H9 (cell line): ENCODE data around the gene LETMD1. TPM values are rescaled to one million over a fixed set of nuclear protein-coding genes. Genes with fewer than 3 reads are reported as not detected.

ENCODE experiments used
- DNase-seq: peaks from one replicate; pipeline ENCODE4 v3.0.0-alpha.2; 2017
- H2AFZ ChIP-seq: one replicate; pipeline ENCODE4 v1.6.1; 2013; ENCODE audit warnings: mild to moderate bottlenecking, low read length, control low read depth, moderate library complexity
- H2AK5ac ChIP-seq: 2 replicates; pipeline ENCODE4 v1.6.1; 2013; ENCODE audit warnings: low read length, control low read depth, mixed read lengths; ENCODE audit not compliant: insufficient read length
- H2BK120ac ChIP-seq: one replicate; pipeline ENCODE4 v1.6.1; 2013; ENCODE audit warnings: low read depth, mild to moderate bottlenecking, low read length, control low read depth, inconsistent platforms; ENCODE audit not compliant: poor library complexity, severe bottlenecking
- H2BK12ac ChIP-seq: 2 replicates; pipeline ENCODE4 v1.6.1; 2013; ENCODE audit warnings: low read length, control low read depth, mixed read lengths, low read depth; ENCODE audit not compliant: insufficient read length
- H2BK15ac ChIP-seq: 2 replicates; pipeline ENCODE4 v1.6.1; 2013; ENCODE audit warnings: low read depth, low read length, control low read depth
- H2BK20ac ChIP-seq: one replicate; pipeline ENCODE4 v1.6.1; 2013; ENCODE audit warnings: low read depth, mild to moderate bottlenecking, low read length, control low read depth, inconsistent platforms; ENCODE audit not compliant: poor library complexity, severe bottlenecking
- H2BK5ac ChIP-seq: 2 replicates; pipeline ENCODE4 v1.6.1; 2013; ENCODE audit warnings: low read length, control low read depth, mixed read lengths; ENCODE audit not compliant: insufficient read length
- H3K14ac ChIP-seq: 2 replicates; pipeline ENCODE4 v1.6.1; 2013; ENCODE audit warnings: low read length, control low read depth; ENCODE audit not compliant: insufficient read depth
- H3K18ac ChIP-seq: 2 replicates; pipeline ENCODE4 v1.6.1; 2013; ENCODE audit warnings: low read depth, mild to moderate bottlenecking, mixed read lengths, low read length, control low read depth; ENCODE audit not compliant: insufficient read length
- H3K23ac ChIP-seq: 2 replicates; pipeline ENCODE4 v1.6.1; 2013; ENCODE audit warnings: low read length, control low read depth, mixed read lengths, low read depth; ENCODE audit not compliant: insufficient read length
- H3K23me2 ChIP-seq: 2 replicates; pipeline ENCODE4 v1.6.1; 2013; ENCODE audit warnings: low read depth, mild to moderate bottlenecking, mixed read lengths, low read length, control low read depth; ENCODE audit not compliant: insufficient read length, poor library complexity, severe bottlenecking
- H3K27ac ChIP-seq: 2 replicates; pipeline ENCODE4 v1.5.1; 2013; ENCODE audit warnings: low read length, control low read depth, mixed read lengths, low read depth; ENCODE audit not compliant: insufficient read length
- H3K27me3 ChIP-seq: 2 replicates; pipeline ENCODE4 v1.6.1; 2013; ENCODE audit warnings: low read length, control low read depth, inconsistent platforms; ENCODE audit not compliant: insufficient read depth
- H3K4ac ChIP-seq: 2 replicates; pipeline ENCODE4 v1.6.1; 2013; ENCODE audit warnings: low read depth, mild to moderate bottlenecking, control low read depth, inconsistent platforms, low read length, moderate library complexity
- H3K4me1 ChIP-seq: 2 replicates; pipeline ENCODE4 v1.6.1; 2013; ENCODE audit warnings: low read length, control low read depth, inconsistent platforms; ENCODE audit not compliant: insufficient read depth
- H3K4me2 ChIP-seq: 2 replicates; pipeline ENCODE4 v1.6.1; 2013; ENCODE audit warnings: low read length, control low read depth, mixed read lengths; ENCODE audit not compliant: insufficient read length, insufficient read depth
- H3K56ac ChIP-seq: 2 replicates; pipeline ENCODE4 v1.6.1; 2013; ENCODE audit warnings: low read depth, mild to moderate bottlenecking, mixed read lengths, low read length, control low read depth; ENCODE audit not compliant: insufficient read length
- H3K79me1 ChIP-seq: 2 replicates; pipeline ENCODE4 v1.6.1; 2013; ENCODE audit warnings: low read depth, mild to moderate bottlenecking, moderate library complexity, low read length, control low read depth, inconsistent platforms; ENCODE audit not compliant: insufficient read depth, poor library complexity, severe bottlenecking
- H3K79me2 ChIP-seq: 2 replicates; pipeline ENCODE4 v1.6.1; 2013; ENCODE audit warnings: low read length, control low read depth, inconsistent platforms; ENCODE audit not compliant: insufficient read depth
- H3K9ac ChIP-seq: 2 replicates; pipeline ENCODE4 v1.6.1; 2013; ENCODE audit warnings: low read length, control low read depth, mixed read lengths; ENCODE audit not compliant: insufficient read length; ENCODE audit errors: extremely low read depth
- H3K9me3 ChIP-seq: one replicate; pipeline ENCODE4 v1.6.1; 2013; ENCODE audit warnings: low read depth, low read length, inconsistent platforms; ENCODE audit not compliant: control insufficient read depth
- H3T11ph ChIP-seq: one replicate; pipeline ENCODE4 v1.6.1; 2013; ENCODE audit warnings: mild to moderate bottlenecking, low read length, control low read depth, inconsistent platforms
- H4K20me1 ChIP-seq: one replicate; pipeline ENCODE4 v1.6.1; 2013; ENCODE audit not compliant: control insufficient read depth, insufficient read length, insufficient read depth
- H4K5ac ChIP-seq: 2 replicates; pipeline ENCODE4 v1.6.1; 2013; ENCODE audit warnings: low read depth, mild to moderate bottlenecking, mixed read lengths, low read length, control low read depth; ENCODE audit not compliant: insufficient read length
- H4K8ac ChIP-seq: replicated peaks from 2 replicates; pipeline ENCODE4 v1.6.1; 2013; ENCODE audit warnings: low read length, control low read depth, mixed read lengths, low read depth; ENCODE audit not compliant: insufficient read length
- H4K91ac ChIP-seq: 2 replicates; pipeline ENCODE4 v1.6.1; 2013; ENCODE audit warnings: low read depth, mild to moderate bottlenecking, moderate library complexity, mixed read lengths, low read length, control low read depth; ENCODE audit not compliant: insufficient read length
- H3K27ac Mint-ChIP-seq, 3 experiments: 2 replicates in 2 of 3; 3 replicates in 1 of 3; pipeline ENCODE4 v1.8.0; 2020 to 2021; ENCODE audit warnings: mixed read lengths in 3 of 3, mild to moderate bottlenecking in 1 of 3, moderate library complexity in 1 of 3
- H3K27me3 Mint-ChIP-seq: 2 replicates; pipeline ENCODE4 v1.8.0; 2021; ENCODE audit warnings: low read depth, mild to moderate bottlenecking, moderate library complexity, mixed read lengths
- H3K36me3 Mint-ChIP-seq, 3 experiments: 2 replicates in 2 of 3; 3 replicates in 1 of 3; pipeline ENCODE4 v1.8.0; 2020 to 2021; ENCODE audit warnings: low read depth in 3 of 3, mixed read lengths in 3 of 3; ENCODE audit not compliant: insufficient read depth in 1 of 3
- H3K4me1 Mint-ChIP-seq, 2 experiments: 2 replicates each; pipeline ENCODE4 v1.8.0; 2020; ENCODE audit warnings: mixed read lengths in 2 of 2
- H3K4me3 Mint-ChIP-seq, 2 experiments: 2 replicates in 1 of 2; 3 replicates in 1 of 2; pipeline ENCODE4 v1.8.0; 2020 to 2021; ENCODE audit warnings: mild to moderate bottlenecking in 2 of 2, mixed read lengths in 2 of 2, moderate library complexity in 1 of 2
- H3K9me3 Mint-ChIP-seq, 2 experiments: 2 replicates in 1 of 2; 3 replicates in 1 of 2; pipeline ENCODE4 v1.8.0; 2020; ENCODE audit warnings: mild to moderate bottlenecking in 2 of 2, mixed read lengths in 2 of 2, moderate library complexity in 1 of 2
- WGBS: extraction: QIAGEN DNeasy Blood & Tissue Kit; methylation state at CpG from one replicate; pipeline ENCODE4 v1.1.7; 2013; ENCODE audit warnings: missing lambda C conversion rate, low lambda C conversion rate, mixed read lengths; ENCODE audit not compliant: insufficient read length; ENCODE audit errors: extremely low coverage; 5-methylcytosine and 5-hydroxymethylcytosine counted together
- total RNA-seq: library from RNA; stranded (reverse); gene quantifications from 2 replicates; pipeline ENCODE4 v1.2.1, GENCODE V29; 2021
- TF ChIP-seq, protein P1 (sequence below): fragments of 200-600 bp; sonication (generic); conservative IDR thresholded peaks from 3 replicates; pipeline ENCODE4 v1.8.0; 2021; ENCODE audit warnings: antibody characterized with exemption, mild to moderate bottlenecking

Gene LETMD1
- total RNA-seq, 1 experiment from 2014 or later: 34.9 TPM

DNA sequence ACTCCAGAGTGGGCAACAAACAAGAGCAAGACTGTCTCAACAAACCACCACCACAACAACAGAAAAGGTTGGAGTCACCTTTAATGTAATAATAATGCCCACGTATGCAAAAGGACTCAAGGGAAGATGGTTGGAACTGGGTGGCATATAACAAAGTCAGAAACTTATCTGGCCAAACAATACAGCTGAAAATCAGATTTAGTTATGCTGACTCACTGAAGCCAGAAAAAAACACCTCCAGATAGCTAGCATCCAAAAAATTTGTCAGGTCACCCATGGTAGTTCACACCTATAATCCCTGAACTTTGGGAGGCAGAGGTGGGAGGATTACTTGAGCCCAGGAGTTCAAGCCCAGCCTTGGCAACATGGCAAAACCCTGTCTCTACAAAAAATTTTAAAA is 46.3 kb upstream of the LETMD1 start:
- Histone ChIP-seq H4K5ac (no peak overlapping the region), H3K27ac (no peak overlapping the region), H2BK15ac (no peak overlapping the region), H3K79me1 (no peaks in the 10 kb centered on the region), H4K20me1 (no peaks in the 10 kb centered on the region), H2AK5ac (no peak overlapping the region), H3K4me2 (no peak overlapping the region), H2AFZ (no peak overlapping the region), H3K79me2 (no peaks in the 10 kb centered on the region), H3T11ph (no peak overlapping the region), H3K18ac (no peak overlapping the region), H3K4ac (no peak overlapping the region), H3K4me1 (peaks cover 3% of the 10 kb centered on the region; the same call in 1 of the 2 replicates), H4K91ac (no peak overlapping the region), H3K23ac (no peak overlapping the region), H3K9me3 (no peaks in the 10 kb centered on the region), H3K9ac (no peak overlapping the region), H2BK120ac (no peak overlapping the region), H3K56ac (no peak overlapping the region), H4K8ac (no peak overlapping the region), H3K14ac (no peak overlapping the region), H3K27me3 (no peaks in the 10 kb centered on the region), H2BK12ac (no peak overlapping the region), H3K23me2 (no peaks in the 10 kb centered on the region), H2BK20ac (no peak overlapping the region), H2BK5ac (no peak overlapping the region)
- Mint-ChIP-seq H3K4me1 (peaks cover 19 to 22% of the 10 kb centered on the region in 2 experiments), H3K27ac (peak overlapping the region in 1 of 3 experiments; percentile 73; a peak in 1 of 7 replicates), H3K4me3 (no peak overlapping the region), H3K9me3 (no peaks in the 10 kb centered on the region), H3K27me3 (no peaks in the 10 kb centered on the region), H3K36me3 (peaks cover 25 to 60% (median 50%) of the 10 kb centered on the region in 3 experiments; a peak in 6 of 7 replicates)
- WGBS: no CpG with 5 or more reads among the region's 1 CpG
- no peak for DNase-seq
- TF ChIP-seq, protein P1, sequence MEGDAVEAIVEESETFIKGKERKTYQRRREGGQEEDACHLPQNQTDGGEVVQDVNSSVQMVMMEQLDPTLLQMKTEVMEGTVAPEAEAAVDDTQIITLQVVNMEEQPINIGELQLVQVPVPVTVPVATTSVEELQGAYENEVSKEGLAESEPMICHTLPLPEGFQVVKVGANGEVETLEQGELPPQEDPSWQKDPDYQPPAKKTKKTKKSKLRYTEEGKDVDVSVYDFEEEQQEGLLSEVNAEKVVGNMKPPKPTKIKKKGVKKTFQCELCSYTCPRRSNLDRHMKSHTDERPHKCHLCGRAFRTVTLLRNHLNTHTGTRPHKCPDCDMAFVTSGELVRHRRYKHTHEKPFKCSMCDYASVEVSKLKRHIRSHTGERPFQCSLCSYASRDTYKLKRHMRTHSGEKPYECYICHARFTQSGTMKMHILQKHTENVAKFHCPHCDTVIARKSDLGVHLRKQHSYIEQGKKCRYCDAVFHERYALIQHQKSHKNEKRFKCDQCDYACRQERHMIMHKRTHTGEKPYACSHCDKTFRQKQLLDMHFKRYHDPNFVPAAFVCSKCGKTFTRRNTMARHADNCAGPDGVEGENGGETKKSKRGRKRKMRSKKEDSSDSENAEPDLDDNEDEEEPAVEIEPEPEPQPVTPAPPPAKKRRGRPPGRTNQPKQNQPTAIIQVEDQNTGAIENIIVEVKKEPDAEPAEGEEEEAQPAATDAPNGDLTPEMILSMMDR: no peak
